ENCODE data around the gene WAS.

The WAS gene

DNA sequence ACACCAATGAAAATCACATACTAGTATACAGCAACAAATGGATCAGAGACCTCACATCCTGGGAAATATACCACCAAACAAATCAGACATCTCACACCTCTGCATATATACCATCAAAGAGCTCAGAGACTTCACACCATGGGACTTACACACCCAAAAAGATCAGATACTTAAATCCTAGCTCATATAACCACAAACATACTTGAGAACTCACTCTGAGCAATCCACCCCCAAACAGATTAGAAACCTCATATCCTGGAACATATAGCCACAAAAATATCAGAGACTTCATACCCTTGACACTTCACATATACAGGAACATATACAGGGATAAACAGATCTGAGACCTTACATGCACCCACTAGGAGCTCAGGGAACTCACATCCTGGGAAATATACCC is 45.1 kb downstream of the WAS start:
- DNase-seq: no peak
- Histone ChIP-seq H3K9me3 (ENCODE audit: control extremely low read depth in 1 of 5, control insufficient read depth in 4 of 5, insufficient read depth in 2 of 5, low read depth in 1 of 5, low read length in 4 of 5) (no peaks in the 10 kb centered on the region), H3K4me1 (ENCODE audit: control extremely low read depth in 1 of 4, control insufficient read depth in 4 of 4, insufficient read depth in 4 of 4, low read length in 3 of 4) (no peaks in the 10 kb centered on the region), H3K27ac (ENCODE audit: insufficient read depth in 1 of 2, low read depth in 1 of 2, low read length in 2 of 2, poor library complexity in 1 of 2, severe bottlenecking in 2 of 2) (no peak overlapping the region), H3K4me3 (ENCODE audit: control insufficient read depth in 1 of 7, extremely low read depth in 1 of 7, insufficient read depth in 4 of 7, low read depth in 2 of 7, low read length in 6 of 7) (no peak overlapping the region), H3K36me3 (ENCODE audit: control insufficient read depth in 4 of 4, insufficient read depth in 4 of 4, low read length in 3 of 4) (no peaks in the 10 kb centered on the region), H3K27me3 (replicated peaks in 2 of 5; ENCODE audit: control insufficient read depth in 4 of 5, insufficient read depth in 5 of 5, low read length in 4 of 5) (peaks cover 0 to 5% (median 0%) of the 10 kb centered on the region in 5 experiments)
- POLR2A ChIA-PET: no interaction called here
- CTCF ChIA-PET: no interaction called here

DNA sequence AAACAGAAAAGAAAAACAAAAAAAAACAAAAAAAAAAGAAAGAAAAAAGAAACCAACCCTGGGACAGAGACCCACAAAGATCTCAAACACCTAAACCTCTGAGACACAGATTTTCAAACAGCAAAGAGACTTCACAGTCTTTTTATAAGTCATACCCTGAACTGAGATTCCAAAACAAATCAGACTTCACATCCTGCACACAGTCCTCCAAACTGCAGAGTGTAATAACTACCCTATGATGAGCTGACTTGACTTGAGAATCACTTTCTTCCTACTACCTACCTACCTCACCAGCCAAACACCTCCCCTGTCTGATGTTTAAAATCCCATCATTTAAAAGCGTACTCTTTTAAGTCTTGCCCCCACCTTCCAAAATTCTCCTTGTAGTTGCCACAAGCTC is 52.7 kb downstream of the WAS start:
- Histone ChIP-seq H3K27me3 (replicated peaks in 2 of 5; ENCODE audit: control insufficient read depth in 4 of 5, insufficient read depth in 5 of 5, low read length in 4 of 5) (peaks cover 0 to 5% (median 0%) of the 10 kb centered on the region in 5 experiments), H3K4me3 (ENCODE audit: control insufficient read depth in 1 of 7, extremely low read depth in 1 of 7, insufficient read depth in 4 of 7, low read depth in 2 of 7, low read length in 6 of 7) (peak overlapping the region in 2 of 7 experiments; percentile 52 to 78), H3K27ac (ENCODE audit: insufficient read depth in 1 of 2, low read depth in 1 of 2, low read length in 2 of 2, poor library complexity in 1 of 2, severe bottlenecking in 2 of 2) (no peak overlapping the region), H3K4me1 (ENCODE audit: control extremely low read depth in 1 of 4, control insufficient read depth in 4 of 4, insufficient read depth in 4 of 4, low read length in 3 of 4) (peaks cover 0 to 19% (median 7%) of the 10 kb centered on the region in 4 experiments), H3K9me3 (ENCODE audit: control extremely low read depth in 1 of 5, control insufficient read depth in 4 of 5, insufficient read depth in 2 of 5, low read depth in 1 of 5, low read length in 4 of 5) (no peaks in the 10 kb centered on the region), H3K36me3 (ENCODE audit: control insufficient read depth in 4 of 4, insufficient read depth in 4 of 4, low read length in 3 of 4) (no peaks in the 10 kb centered on the region)
- DNase-seq: no peak
- ChIA-PET POLR2A (no interaction called here), CTCF (no interaction called here)
- 100% methylated on average over 1 of the region's 1 CpG for WGBS (ENCODE audit: insufficient coverage)

DNA sequence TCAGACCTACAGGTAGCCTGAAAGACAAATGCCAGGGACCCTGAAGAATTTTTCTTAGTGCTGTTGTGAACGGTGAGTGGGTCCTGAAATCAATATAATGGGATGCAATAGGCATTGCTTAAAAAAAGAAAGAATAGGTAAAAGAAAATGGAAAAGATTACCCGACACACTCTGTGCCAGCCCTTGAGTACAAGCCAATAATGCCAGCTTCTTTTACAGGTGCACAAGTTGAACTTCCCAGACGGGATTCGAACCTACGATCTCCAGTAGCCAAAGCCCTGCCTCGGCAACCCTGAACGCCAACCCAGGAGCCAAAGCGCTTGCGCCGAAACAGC is 53.2 kb downstream of the WAS start:
- WGBS (ENCODE audit: insufficient coverage): 45% methylated on average over 9 of the region's 10 CpGs
- H3K4me3 ChIP-seq (ENCODE audit: control insufficient read depth in 1 of 7, extremely low read depth in 1 of 7, insufficient read depth in 4 of 7, low read depth in 2 of 7, low read length in 6 of 7): peak overlapping the region in 4 of 7 experiments; percentile 48 to 78 (median 62)
- CTCF ChIA-PET: no interaction called here

DNA sequence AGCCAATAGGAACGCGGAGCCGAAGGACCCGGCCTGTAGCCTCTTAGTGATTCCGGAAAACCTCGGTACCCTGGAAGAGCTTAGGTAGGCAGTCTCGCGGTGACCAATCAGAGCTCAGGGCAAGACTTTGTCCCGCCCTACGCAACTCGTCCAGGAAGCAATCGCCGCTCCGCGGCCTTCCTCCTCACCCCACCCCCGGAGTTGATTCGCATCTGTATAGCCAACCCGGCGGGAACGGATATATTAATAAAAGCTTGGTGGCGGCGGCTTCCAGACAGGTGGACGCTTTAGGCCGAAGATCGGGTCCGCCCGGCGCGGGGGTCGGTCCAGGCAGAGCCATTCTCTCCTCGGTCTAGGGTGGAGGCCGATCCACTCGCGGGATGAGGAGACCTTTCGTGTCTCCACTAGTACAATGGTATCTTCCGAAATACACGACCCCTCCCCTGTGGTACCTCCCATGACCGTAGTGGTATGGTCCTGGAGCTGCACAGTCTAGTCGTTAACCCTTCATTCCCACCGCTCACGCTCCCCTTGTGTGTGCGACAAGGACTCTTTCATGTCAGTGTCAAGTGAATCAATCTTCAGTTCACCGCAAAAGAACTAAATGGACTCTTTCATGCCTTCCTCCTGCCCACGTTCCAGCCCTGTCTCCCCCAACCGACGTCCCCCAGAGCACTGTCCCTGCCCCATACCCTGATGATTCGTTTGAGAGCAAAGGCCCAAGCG is 53.8 kb downstream of the WAS start:
- H3K9me3 ChIP-seq (ENCODE audit: control extremely low read depth in 1 of 5, control insufficient read depth in 4 of 5, insufficient read depth in 2 of 5, low read depth in 1 of 5, low read length in 4 of 5): no peaks in the 10 kb centered on the region
- DNase-seq: peak; percentile 97 to 99 (median 99)
- H3K36me3 ChIP-seq (ENCODE audit: control insufficient read depth in 4 of 4, insufficient read depth in 4 of 4, low read length in 3 of 4): no peaks in the 10 kb centered on the region
- ChIA-PET CTCF (no interaction called here), POLR2A (interaction anchor here (0.6 kb wide), 2 partner anchors 64 to 432 kb away, joined by 4 to 5 read pairs; partner anchors contain the start of gene HDAC6)
- H3K27me3 ChIP-seq (replicated peaks in 2 of 5; ENCODE audit: control insufficient read depth in 4 of 5, insufficient read depth in 5 of 5, low read length in 4 of 5): peaks cover 0 to under 1% (median 0%) of the 10 kb centered on the region in 5 experiments
- H3K4me1 ChIP-seq (ENCODE audit: control extremely low read depth in 1 of 4, control insufficient read depth in 4 of 4, insufficient read depth in 4 of 4, low read length in 3 of 4): peaks cover 0 to 19% (median 7%) of the 10 kb centered on the region in 4 experiments
- 42% methylated on average over 39 of the region's 48 CpGs for WGBS (ENCODE audit: insufficient coverage)
- peak overlapping the region; percentile 78 to 89 for H3K27ac ChIP-seq (ENCODE audit: insufficient read depth in 1 of 2, low read depth in 1 of 2, low read length in 2 of 2, poor library complexity in 1 of 2, severe bottlenecking in 2 of 2)
- peak overlapping the region; percentile 32 to 78 (median 72) for H3K4me3 ChIP-seq (ENCODE audit: control insufficient read depth in 1 of 7, extremely low read depth in 1 of 7, insufficient read depth in 4 of 7, low read depth in 2 of 7, low read length in 6 of 7)

More for the DNA sequence above, 53.2 kb downstream of the WAS start:
- DNase-seq: no peak
- H3K9me3 ChIP-seq (ENCODE audit: control extremely low read depth in 1 of 5, control insufficient read depth in 4 of 5, insufficient read depth in 2 of 5, low read depth in 1 of 5, low read length in 4 of 5): no peaks in the 10 kb centered on the region
- H3K27me3 ChIP-seq (replicated peaks in 2 of 5; ENCODE audit: control insufficient read depth in 4 of 5, insufficient read depth in 5 of 5, low read length in 4 of 5): peaks cover 0 to 5% (median 0%) of the 10 kb centered on the region in 5 experiments
- no peaks in the 10 kb centered on the region for H3K36me3 ChIP-seq (ENCODE audit: control insufficient read depth in 4 of 4, insufficient read depth in 4 of 4, low read length in 3 of 4)
- POLR2A ChIA-PET: interaction anchor here (0.6 kb wide), 1 partner anchor 432 kb away, joined by 5 read pairs; no protein-coding TSS in a partner anchor
- H3K4me1 ChIP-seq (ENCODE audit: control extremely low read depth in 1 of 4, control insufficient read depth in 4 of 4, insufficient read depth in 4 of 4, low read length in 3 of 4): peaks cover 0 to 19% (median 7%) of the 10 kb centered on the region in 4 experiments
- H3K27ac ChIP-seq (ENCODE audit: insufficient read depth in 1 of 2, low read depth in 1 of 2, low read length in 2 of 2, poor library complexity in 1 of 2, severe bottlenecking in 2 of 2): peak overlapping the region in 1 of 2 experiments; percentile 78

DNA sequence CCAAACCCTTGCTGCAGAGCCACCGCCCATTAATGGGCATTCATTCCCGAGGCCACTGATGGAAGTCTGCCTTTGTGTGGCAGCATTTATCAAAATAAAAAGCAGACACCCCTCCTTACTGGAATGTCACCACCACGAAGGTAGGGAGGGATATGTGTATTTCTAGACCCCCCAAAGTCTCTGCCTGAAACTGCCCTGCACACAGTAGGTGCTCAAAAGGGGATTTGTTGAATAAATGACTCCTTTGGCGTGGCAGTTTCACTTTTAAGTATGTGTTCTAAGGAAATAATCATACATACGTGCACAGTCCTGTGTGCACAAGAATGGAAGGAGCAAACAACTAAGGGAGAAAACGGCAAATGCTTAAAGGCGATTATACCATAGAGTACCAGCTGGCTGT is 54.3 kb downstream of the WAS start:
- no peak for DNase-seq
- no peaks in the 10 kb centered on the region for H3K27me3 ChIP-seq (replicated peaks in 2 of 5; ENCODE audit: control insufficient read depth in 4 of 5, insufficient read depth in 5 of 5, low read length in 4 of 5)
- H3K9me3 ChIP-seq (ENCODE audit: control extremely low read depth in 1 of 5, control insufficient read depth in 4 of 5, insufficient read depth in 2 of 5, low read depth in 1 of 5, low read length in 4 of 5): no peaks in the 10 kb centered on the region
- peaks cover 0 to 19% (median 7%) of the 10 kb centered on the region in 4 experiments for H3K4me1 ChIP-seq (ENCODE audit: control extremely low read depth in 1 of 4, control insufficient read depth in 4 of 4, insufficient read depth in 4 of 4, low read length in 3 of 4)
- H3K4me3 ChIP-seq (ENCODE audit: control insufficient read depth in 1 of 7, extremely low read depth in 1 of 7, insufficient read depth in 4 of 7, low read depth in 2 of 7, low read length in 6 of 7): peak overlapping the region; percentile 32 to 78 (median 72)
- H3K27ac ChIP-seq (ENCODE audit: insufficient read depth in 1 of 2, low read depth in 1 of 2, low read length in 2 of 2, poor library complexity in 1 of 2, severe bottlenecking in 2 of 2): peak overlapping the region; percentile 78 to 89
- 66% methylated on average over 5 of the region's 7 CpGs for WGBS (ENCODE audit: insufficient coverage)
- ChIA-PET POLR2A (interaction anchor here (0.6 kb wide), 1 partner anchor 63 kb away, joined by 4 read pairs; the partner anchor contains the start of gene HDAC6), CTCF (no interaction called here)
- no peaks in the 10 kb centered on the region for H3K36me3 ChIP-seq (ENCODE audit: control insufficient read depth in 4 of 4, insufficient read depth in 4 of 4, low read length in 3 of 4)
